ENCODE results near the gene COL21A1.

Gene COL21A1

DNA sequence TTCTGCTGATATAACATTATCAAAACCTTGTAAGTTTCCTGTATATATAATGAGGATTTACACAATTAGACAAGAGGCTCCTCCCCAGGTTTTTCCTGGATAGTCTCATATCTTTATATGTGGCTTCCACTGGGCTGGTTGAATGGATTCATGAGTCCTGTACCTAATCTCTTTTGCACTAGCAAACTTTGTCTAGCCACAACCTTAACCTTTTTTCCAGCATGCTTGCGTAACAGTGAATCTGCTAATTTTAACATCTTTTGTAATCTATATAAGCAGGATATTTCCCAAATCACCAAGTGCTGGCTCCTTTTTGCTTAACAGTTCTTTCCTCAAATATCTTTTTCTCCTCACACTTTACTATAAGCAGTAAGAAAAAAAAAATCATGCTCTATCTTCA lies 153.6 kb downstream of the COL21A1 start:
- no peak for DNase-seq (ENCODE audit: low read depth)
- H3K4me3 ChIP-seq (ENCODE audit: low read depth, low read length): no peak overlapping the region
- TF ChIP-seq, protein P1, sequence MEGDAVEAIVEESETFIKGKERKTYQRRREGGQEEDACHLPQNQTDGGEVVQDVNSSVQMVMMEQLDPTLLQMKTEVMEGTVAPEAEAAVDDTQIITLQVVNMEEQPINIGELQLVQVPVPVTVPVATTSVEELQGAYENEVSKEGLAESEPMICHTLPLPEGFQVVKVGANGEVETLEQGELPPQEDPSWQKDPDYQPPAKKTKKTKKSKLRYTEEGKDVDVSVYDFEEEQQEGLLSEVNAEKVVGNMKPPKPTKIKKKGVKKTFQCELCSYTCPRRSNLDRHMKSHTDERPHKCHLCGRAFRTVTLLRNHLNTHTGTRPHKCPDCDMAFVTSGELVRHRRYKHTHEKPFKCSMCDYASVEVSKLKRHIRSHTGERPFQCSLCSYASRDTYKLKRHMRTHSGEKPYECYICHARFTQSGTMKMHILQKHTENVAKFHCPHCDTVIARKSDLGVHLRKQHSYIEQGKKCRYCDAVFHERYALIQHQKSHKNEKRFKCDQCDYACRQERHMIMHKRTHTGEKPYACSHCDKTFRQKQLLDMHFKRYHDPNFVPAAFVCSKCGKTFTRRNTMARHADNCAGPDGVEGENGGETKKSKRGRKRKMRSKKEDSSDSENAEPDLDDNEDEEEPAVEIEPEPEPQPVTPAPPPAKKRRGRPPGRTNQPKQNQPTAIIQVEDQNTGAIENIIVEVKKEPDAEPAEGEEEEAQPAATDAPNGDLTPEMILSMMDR (IDR thresholded peaks at IDR 0.05; ENCODE audit: insufficient read depth, low read depth, low read length, missing control alignments): no peak

DNA sequence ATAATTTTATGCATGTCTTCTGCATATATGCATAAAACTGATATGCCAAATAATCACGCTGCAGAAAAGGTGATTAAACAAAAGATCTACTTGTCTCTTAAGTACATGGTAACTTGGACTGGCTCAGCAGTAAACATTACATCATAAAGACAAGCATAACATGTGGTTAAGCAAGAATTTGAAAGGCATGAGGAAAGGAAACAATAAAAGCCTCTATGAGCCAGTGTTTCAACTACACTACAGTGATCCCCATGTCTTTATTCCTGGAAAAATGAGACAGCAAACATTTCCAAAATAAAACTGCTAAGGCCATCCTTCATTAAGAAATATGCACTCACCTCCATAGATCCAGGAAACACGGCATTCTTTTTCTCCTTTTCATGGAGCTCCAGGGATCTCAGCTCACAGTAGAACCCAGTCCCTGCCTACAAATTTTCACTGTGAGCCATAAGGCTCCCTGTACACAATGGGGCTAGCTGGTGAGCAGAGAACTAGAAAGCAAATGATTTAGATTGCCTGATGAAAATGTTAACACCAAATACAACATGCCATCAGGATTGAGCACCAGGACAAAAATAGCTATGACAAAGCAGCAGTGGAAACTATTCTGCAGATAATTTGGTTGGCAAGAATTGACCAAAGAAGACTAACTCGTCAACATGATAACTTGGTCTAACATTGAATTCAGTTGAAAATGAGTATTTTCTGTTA lies 156.1 kb downstream of the COL21A1 start:
- TF ChIP-seq, protein P1 (IDR thresholded peaks at IDR 0.05; ENCODE audit: insufficient read depth, low read depth, low read length, missing control alignments): no peak
- H3K4me3 ChIP-seq (ENCODE audit: low read depth, low read length): no peak overlapping the region
- DNase-seq (ENCODE audit: low read depth): no peak

DNA sequence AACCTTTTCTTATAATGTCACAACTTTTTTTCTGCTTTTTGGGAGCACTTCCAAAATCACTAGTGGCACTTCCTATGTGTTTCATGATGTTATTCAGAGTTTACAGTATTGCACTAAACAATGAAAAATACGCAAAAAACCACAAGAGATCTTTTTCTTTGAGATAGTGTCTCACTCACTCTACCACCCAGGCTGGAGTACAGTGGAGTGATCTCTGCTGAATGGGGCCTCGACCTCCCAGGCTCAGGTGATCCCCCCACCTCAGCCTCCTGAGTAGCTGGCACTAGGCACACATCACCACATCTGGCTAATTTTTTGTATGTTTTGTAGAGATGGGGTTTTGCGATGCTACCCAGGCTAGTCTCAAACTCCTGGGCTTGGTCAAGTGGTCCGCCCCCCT lies 158.7 kb downstream of the COL21A1 start:
- no peak for DNase-seq (ENCODE audit: low read depth)
- H3K4me3 ChIP-seq (ENCODE audit: low read depth, low read length): no peak overlapping the region
- TF ChIP-seq, protein P1 (IDR thresholded peaks at IDR 0.05; ENCODE audit: insufficient read depth, low read depth, low read length, missing control alignments): no peak

DNA sequence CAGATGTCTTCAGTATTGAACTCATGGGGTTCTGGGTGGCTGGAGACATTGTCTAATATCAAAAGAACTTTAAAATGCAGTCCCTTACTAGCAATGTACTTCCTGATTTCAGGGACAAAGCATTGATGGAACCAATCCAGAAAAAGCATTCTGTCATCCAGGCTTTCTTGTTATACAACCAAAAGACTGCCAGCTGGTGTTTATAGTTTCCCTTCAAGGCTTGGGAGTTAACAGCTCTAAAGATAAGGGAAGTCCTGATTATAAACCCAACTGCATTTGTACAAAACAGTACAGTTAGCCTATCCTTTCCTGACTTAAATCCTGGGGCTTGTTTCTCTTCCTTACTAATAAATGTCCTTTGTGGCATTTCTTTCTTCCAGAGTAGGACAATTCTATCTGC lies 160.0 kb downstream of the COL21A1 start:
- no peak for DNase-seq (ENCODE audit: low read depth)
- TF ChIP-seq, protein P1 (IDR thresholded peaks at IDR 0.05; ENCODE audit: insufficient read depth, low read depth, low read length, missing control alignments): no peak

DNA sequence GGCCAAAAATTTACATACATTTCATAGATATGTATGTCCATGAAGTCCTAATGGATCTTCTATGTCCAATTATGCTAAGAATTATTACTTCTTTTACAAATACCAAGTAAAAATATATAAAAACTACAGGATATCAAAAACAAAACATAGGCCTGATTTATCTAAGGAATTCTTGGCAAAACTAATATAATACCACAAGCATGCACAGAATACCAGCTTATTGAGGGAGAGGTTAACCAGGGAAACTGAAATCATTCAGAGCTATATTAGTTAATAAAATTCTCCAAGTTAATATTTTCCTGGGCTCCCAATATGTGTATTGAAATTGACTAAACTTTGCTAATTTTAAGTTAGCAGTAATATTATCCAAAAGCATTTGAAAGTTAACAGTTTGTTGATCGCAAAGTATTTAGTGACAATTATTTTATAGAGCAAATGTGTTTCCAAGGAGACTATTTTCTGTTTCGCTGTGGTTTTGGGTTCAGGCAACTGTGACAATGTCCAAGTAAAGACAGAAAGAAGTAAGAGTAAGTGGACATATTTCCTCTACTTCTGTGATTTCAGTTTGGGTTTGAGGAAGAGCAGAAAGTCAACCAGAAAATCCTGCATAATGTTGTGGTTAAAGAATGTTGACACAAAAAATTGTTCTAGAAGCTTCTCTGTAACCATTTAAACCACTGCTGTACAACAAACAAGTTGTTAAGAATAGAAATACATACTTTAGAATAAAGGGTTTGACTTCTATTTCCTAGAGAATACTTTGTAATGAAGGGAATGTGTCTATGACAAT lies 167.4 kb downstream of the COL21A1 start:
- no peak overlapping the region for H3K4me3 ChIP-seq (ENCODE audit: low read depth, low read length)
- TF ChIP-seq, protein P1 (IDR thresholded peaks at IDR 0.05; ENCODE audit: insufficient read depth, low read depth, low read length, missing control alignments): no peak
- DNase-seq (ENCODE audit: low read depth): no peak

More for the DNA sequence above, 160.0 kb downstream of the COL21A1 start:
- no peak overlapping the region for H3K4me3 ChIP-seq (ENCODE audit: low read depth, low read length)

DNA sequence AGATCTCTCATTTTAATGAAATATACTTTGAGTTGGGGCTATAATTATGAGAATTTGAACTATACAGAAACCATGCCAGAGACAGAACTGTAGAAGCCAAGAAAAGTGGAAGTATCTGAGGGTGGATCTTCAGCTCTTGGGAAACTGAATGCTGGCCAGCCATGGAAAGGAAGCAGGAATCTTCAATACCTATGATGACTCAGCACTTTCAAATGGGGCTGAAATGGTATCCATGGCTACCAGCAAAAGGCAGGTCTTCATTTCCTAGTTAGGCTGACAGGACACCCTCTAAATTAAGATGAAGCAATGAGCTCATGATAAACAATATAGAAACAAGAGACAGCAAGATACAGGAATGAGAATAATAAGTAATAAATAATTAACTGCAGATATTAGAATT lies 171.3 kb downstream of the COL21A1 start:
- TF ChIP-seq, protein P1 (IDR thresholded peaks at IDR 0.05; ENCODE audit: insufficient read depth, low read depth, low read length, missing control alignments): no peak
- no peak overlapping the region for H3K4me3 ChIP-seq (ENCODE audit: low read depth, low read length)
- no peak for DNase-seq (ENCODE audit: low read depth)

Measured in GM12865 (cell line).